Activated T-helper 17 cell treated with anti-CD3 and anti-CD28 coated beads, Interleukin-2, amount 50 U/mL, for 72 hours (primary cell): Measurements from ENCODE around the gene PSEN2. TPM values are rescaled to one million over a fixed set of nuclear protein-coding genes. Genes with fewer than 3 reads are reported as not detected.

Experiments used
- ATAC-seq: fragments of 150-1000 bp; cut with Tn5 transposase; replicated peaks from 2 replicates; pipeline ENCODE4 v1.10.0; 2021; ENCODE audit warnings: mild to moderate bottlenecking, moderate library complexity
- H3K27ac Mint-ChIP-seq: one replicate; pipeline ENCODE4 v1.8.0; 2022; ENCODE audit warnings: mixed read lengths
- H3K27me3 Mint-ChIP-seq: one replicate; pipeline ENCODE4 v1.8.0; 2022; ENCODE audit warnings: mixed read lengths
- H3K36me3 Mint-ChIP-seq: one replicate; pipeline ENCODE4 v1.8.0; 2022; ENCODE audit warnings: low read depth, mild to moderate bottlenecking, mixed read lengths
- H3K4me1 Mint-ChIP-seq: one replicate; pipeline ENCODE4 v1.8.0; 2022; ENCODE audit warnings: mixed read lengths
- H3K4me3 Mint-ChIP-seq: one replicate; pipeline ENCODE4 v1.8.0; 2022; ENCODE audit warnings: mild to moderate bottlenecking, mixed read lengths
- H3K9me3 Mint-ChIP-seq: one replicate; pipeline ENCODE4 v1.8.0; 2022; ENCODE audit warnings: mixed read lengths
- total RNA-seq, 2 donors: library from RNA; stranded (reverse); gene quantifications; one replicate each; pipeline ENCODE4 v1.2.3, GENCODE V29; 2022

The PSEN2 gene
- total RNA-seq, 2 donors from 2014 or later = 8.2 to 11.0 TPM

- Mint-ChIP-seq H3K27me3 (no peaks in the 10 kb centered on the region), H3K4me3 (no peak overlapping the region), H3K36me3 (no peaks in the 10 kb centered on the region), H3K27ac (peak overlapping the region; percentile 61), H3K4me1 (peaks cover 4% of the 10 kb centered on the region), H3K9me3 (no peaks in the 10 kb centered on the region)
- ATAC-seq = no peak
Observed at GRCh38 chr1:226874579-226875425, 4.4 kb downstream of the PSEN2 start.

GRCh38 chr1:226875641-226876295, 5.4 kb downstream of the PSEN2 start:
- Mint-ChIP-seq H3K4me3 (no peak overlapping the region), H3K9me3 (no peaks in the 10 kb centered on the region), H3K27me3 (no peaks in the 10 kb centered on the region), H3K27ac (no peak overlapping the region), H3K36me3 (no peaks in the 10 kb centered on the region), H3K4me1 (peaks cover 4% of the 10 kb centered on the region)
- ATAC-seq = peak; percentile 51

- Mint-ChIP-seq H3K4me1 (peaks cover 20% of the 10 kb centered on the region), H3K27ac (no peak overlapping the region), H3K27me3 (no peaks in the 10 kb centered on the region), H3K36me3 (no peaks in the 10 kb centered on the region), H3K9me3 (no peaks in the 10 kb centered on the region), H3K4me3 (no peak overlapping the region)
- ATAC-seq = no peak
Observed at GRCh38 chr1:226877669-226878068, 7.3 kb downstream of the PSEN2 start.

- Mint-ChIP-seq H3K36me3 (no peaks in the 10 kb centered on the region), H3K4me1 (peaks cover 26% of the 10 kb centered on the region), H3K27ac (peak overlapping the region; percentile 83), H3K4me3 (no peak overlapping the region), H3K9me3 (no peaks in the 10 kb centered on the region), H3K27me3 (no peaks in the 10 kb centered on the region)
- no peak for ATAC-seq
Observed at GRCh38 chr1:226880372-226881287, 10.2 kb downstream of the PSEN2 start.

- H3K4me3 Mint-ChIP-seq = peak overlapping the region; percentile 76
- no peak for ATAC-seq
- H3K9me3 Mint-ChIP-seq = no peaks in the 10 kb centered on the region
- peaks cover 26% of the 10 kb centered on the region for H3K4me1 Mint-ChIP-seq
- H3K27me3 Mint-ChIP-seq = no peaks in the 10 kb centered on the region
- H3K36me3 Mint-ChIP-seq = no peaks in the 10 kb centered on the region
- peak overlapping the region; percentile 83 for H3K27ac Mint-ChIP-seq
Observed at GRCh38 chr1:226881515-226882185, 11.2 kb downstream of the PSEN2 start.

GRCh38 chr1:226882187-226882586, 11.8 kb downstream of the PSEN2 start:
- H3K9me3 Mint-ChIP-seq = no peaks in the 10 kb centered on the region
- no peaks in the 10 kb centered on the region for H3K36me3 Mint-ChIP-seq
- peak overlapping the region; percentile 83 for H3K27ac Mint-ChIP-seq
- no peak for ATAC-seq
- no peaks in the 10 kb centered on the region for H3K27me3 Mint-ChIP-seq
- H3K4me3 Mint-ChIP-seq = peak overlapping the region; percentile 76
- H3K4me1 Mint-ChIP-seq = peaks cover 26% of the 10 kb centered on the region

- H3K4me3 Mint-ChIP-seq = peak overlapping the region; percentile 76
- H3K36me3 Mint-ChIP-seq = no peaks in the 10 kb centered on the region
- peak overlapping the region; percentile 83 for H3K27ac Mint-ChIP-seq
- no peaks in the 10 kb centered on the region for H3K9me3 Mint-ChIP-seq
- H3K27me3 Mint-ChIP-seq = no peaks in the 10 kb centered on the region
- ATAC-seq = peak; percentile 91
- peaks cover 26% of the 10 kb centered on the region for H3K4me1 Mint-ChIP-seq
Observed at GRCh38 chr1:226882631-226883409, 12.4 kb downstream of the PSEN2 start.

- no peak for ATAC-seq
- Mint-ChIP-seq H3K27me3 (no peaks in the 10 kb centered on the region), H3K4me1 (peaks cover 26% of the 10 kb centered on the region), H3K4me3 (peak overlapping the region; percentile 76), H3K9me3 (no peaks in the 10 kb centered on the region), H3K27ac (peak overlapping the region; percentile 83), H3K36me3 (no peaks in the 10 kb centered on the region)
Observed at GRCh38 chr1:226883630-226884029, 13.2 kb downstream of the PSEN2 start.

GRCh38 chr1:226884116-226884625, 13.8 kb downstream of the PSEN2 start:
- no peak overlapping the region for H3K27ac Mint-ChIP-seq
- peaks cover 26% of the 10 kb centered on the region for H3K4me1 Mint-ChIP-seq

GRCh38 chr1:226884966-226885820, 14.8 kb downstream of the PSEN2 start:
- Mint-ChIP-seq H3K27me3 (no peaks in the 10 kb centered on the region), H3K27ac (peak overlapping the region; percentile 62), H3K4me1 (peaks cover 26% of the 10 kb centered on the region), H3K4me3 (peak overlapping the region; percentile 76), H3K9me3 (no peaks in the 10 kb centered on the region), H3K36me3 (no peaks in the 10 kb centered on the region)
- ATAC-seq = no peak

More at GRCh38 chr1:226884116-226884625, 13.8 kb downstream of the PSEN2 start:
- Mint-ChIP-seq H3K27me3 (no peaks in the 10 kb centered on the region), H3K9me3 (no peaks in the 10 kb centered on the region), H3K36me3 (no peaks in the 10 kb centered on the region), H3K4me3 (peak overlapping the region; percentile 76)
- no peak for ATAC-seq

GRCh38 chr1:226886122-226886901, 15.9 kb downstream of the PSEN2 start:
- Mint-ChIP-seq H3K27me3 (no peaks in the 10 kb centered on the region), H3K4me3 (no peak overlapping the region)

GRCh38 chr1:226887006-226887405, 16.6 kb downstream of the PSEN2 start:
- ATAC-seq = no peak
- Mint-ChIP-seq H3K27me3 (no peaks in the 10 kb centered on the region), H3K27ac (no peak overlapping the region), H3K9me3 (no peaks in the 10 kb centered on the region), H3K4me1 (peaks cover 17% of the 10 kb centered on the region), H3K4me3 (no peak overlapping the region), H3K36me3 (no peaks in the 10 kb centered on the region)

More at GRCh38 chr1:226886122-226886901, 15.9 kb downstream of the PSEN2 start:
- no peak overlapping the region for H3K27ac Mint-ChIP-seq
- no peak for ATAC-seq
- H3K4me1 Mint-ChIP-seq = peaks cover 20% of the 10 kb centered on the region
- H3K9me3 Mint-ChIP-seq = no peaks in the 10 kb centered on the region
- H3K36me3 Mint-ChIP-seq = no peaks in the 10 kb centered on the region
